GM18867 (cell line): Measurements from ENCODE around the gene SASH1.
"Not testable (repeated sequence)": the region's sequence is repeated elsewhere in the genome, so short reads cannot be mapped to it uniquely, and the experiment has no call there.

Experiments used
- ATAC-seq: cut with Tn5 transposase; IDR thresholded peaks from one replicate; pipeline ENCODE4 v1.9.1; 2021; ENCODE audit warnings: mild to moderate bottlenecking, moderate library complexity; ENCODE audit not compliant: unreplicated experiment

SASH1 gene

GRCh38 chr6:148572676-148573335 lies 230.2 kb downstream of the SASH1 start:
- ATAC-seq = no peak

- ATAC-seq = no peak
Measured at GRCh38 chr6:148573922-148574321, 231.3 kb downstream of the SASH1 start.

- ATAC-seq = peak; percentile 99
Measured at GRCh38 chr6:148577687-148578488, 235.2 kb downstream of the SASH1 start.

- ATAC-seq = peak; percentile 17
Measured at GRCh38 chr6:148578489-148578814, 235.8 kb downstream of the SASH1 start.

GRCh38 chr6:148578837-148579565 lies 236.4 kb downstream of the SASH1 start:
- ATAC-seq = no peak

- no peak for ATAC-seq
Measured at GRCh38 chr6:148580442-148580841, 237.8 kb downstream of the SASH1 start.

GRCh38 chr6:148583631-148584030 lies 241.0 kb downstream of the SASH1 start:
- ATAC-seq = no peak

- ATAC-seq = not testable (repeated sequence)
Measured at GRCh38 chr6:148585641-148586040, 243.0 kb downstream of the SASH1 start.

- no peak for ATAC-seq
Measured at GRCh38 chr6:148590883-148591282, 248.2 kb downstream of the SASH1 start.

- ATAC-seq = no peak
Measured at GRCh38 chr6:148591656-148592055, 249.0 kb downstream of the SASH1 start.

GRCh38 chr6:148593130-148593812 lies 250.6 kb downstream of the SASH1 start:
- ATAC-seq = no peak

GRCh38 chr6:148593813-148594170 lies 251.2 kb downstream of the SASH1 start:
- no peak for ATAC-seq

- ATAC-seq = no peak
Measured at GRCh38 chr6:148595550-148595949, 252.9 kb downstream of the SASH1 start.

GRCh38 chr6:148596891-148597455 lies 254.3 kb downstream of the SASH1 start:
- ATAC-seq = no peak

- ATAC-seq = no peak
Measured at GRCh38 chr6:148598724-148599123, 256.1 kb downstream of the SASH1 start.

GRCh38 chr6:148599967-148600426 lies 257.4 kb downstream of the SASH1 start:
- ATAC-seq = no peak
